ENCODE results near the gene SUCLA2.

Gene SUCLA2

GRCh38 chr13:47908197-47908902 is 92.7 kb downstream of the SUCLA2 start:
- TF ChIP-seq SIN3A (IDR thresholded peaks at IDR 0.05; ENCODE audit: borderline replicate concordance, insufficient read depth, low read length) (no peak), TAF1 (IDR thresholded peaks at IDR 0.05; ENCODE audit: borderline replicate concordance, insufficient read depth, low read length) (no peak), POLR2AphosphoS5 (IDR thresholded peaks at IDR 0.05; ENCODE audit: low read depth, low read length) (no peak), REST (IDR thresholded peaks at IDR 0.05; ENCODE audit: insufficient read depth in 1 of 2, low read depth in 2 of 2, low read length in 2 of 2) (no peak), FOXP2 (optimal IDR thresholded peaks at IDR 0.05; ENCODE audit: borderline replicate concordance, extremely low read depth, extremely low read length, insufficient read depth) (no peak)

- TF ChIP-seq POLR2AphosphoS5 (IDR thresholded peaks at IDR 0.05; ENCODE audit: low read depth, low read length) (no peak), TAF1 (IDR thresholded peaks at IDR 0.05; ENCODE audit: borderline replicate concordance, insufficient read depth, low read length) (no peak), SIN3A (IDR thresholded peaks at IDR 0.05; ENCODE audit: borderline replicate concordance, insufficient read depth, low read length) (no peak), FOXP2 (optimal IDR thresholded peaks at IDR 0.05; ENCODE audit: borderline replicate concordance, extremely low read depth, extremely low read length, insufficient read depth) (no peak), REST (IDR thresholded peaks at IDR 0.05; ENCODE audit: insufficient read depth in 1 of 2, low read depth in 2 of 2, low read length in 2 of 2) (no peak)
These were observed 96.2 kb downstream of the SUCLA2 start for GRCh38 chr13:47904891-47905290.

GRCh38 chr13:47904241-47904640 is 96.8 kb downstream of the SUCLA2 start:
- TF ChIP-seq FOXP2 (optimal IDR thresholded peaks at IDR 0.05; ENCODE audit: borderline replicate concordance, extremely low read depth, extremely low read length, insufficient read depth) (no peak), POLR2AphosphoS5 (IDR thresholded peaks at IDR 0.05; ENCODE audit: low read depth, low read length) (no peak), REST (IDR thresholded peaks at IDR 0.05; ENCODE audit: insufficient read depth in 1 of 2, low read depth in 2 of 2, low read length in 2 of 2) (no peak), SIN3A (IDR thresholded peaks at IDR 0.05; ENCODE audit: borderline replicate concordance, insufficient read depth, low read length) (no peak), TAF1 (IDR thresholded peaks at IDR 0.05; ENCODE audit: borderline replicate concordance, insufficient read depth, low read length) (no peak)

- TF ChIP-seq REST (IDR thresholded peaks at IDR 0.05; ENCODE audit: insufficient read depth in 1 of 2, low read depth in 2 of 2, low read length in 2 of 2) (no peak), SIN3A (IDR thresholded peaks at IDR 0.05; ENCODE audit: borderline replicate concordance, insufficient read depth, low read length) (no peak), TAF1 (IDR thresholded peaks at IDR 0.05; ENCODE audit: borderline replicate concordance, insufficient read depth, low read length) (no peak), POLR2AphosphoS5 (IDR thresholded peaks at IDR 0.05; ENCODE audit: low read depth, low read length) (no peak), FOXP2 (optimal IDR thresholded peaks at IDR 0.05; ENCODE audit: borderline replicate concordance, extremely low read depth, extremely low read length, insufficient read depth) (no peak)
These were observed 97.2 kb downstream of the SUCLA2 start for GRCh38 chr13:47903836-47904235.
